MM.1S (cell line): ENCODE measurements around the gene ARL15.

ENCODE experiments used
- DNase-seq: peaks from one replicate; pipeline ENCODE4 v3.0.0-alpha.2; 2015
- H2AFZ ChIP-seq: fragments of 300-600 bp; sonication (generic); 2 replicates; pipeline ENCODE4 v1.6.0; 2016; ENCODE audit warnings: antibody characterized with exemption, low read length
- H3F3A ChIP-seq: fragments of 300-600 bp; sonication (generic); 2 replicates; pipeline ENCODE4 v1.6.1; 2016; ENCODE audit warnings: mild to moderate bottlenecking, antibody characterized with exemption, low read length, moderate library complexity, mixed read lengths; ENCODE audit not compliant: insufficient read depth
- H3K27ac ChIP-seq: fragments of 300-600 bp; sonication (generic); 2 replicates; pipeline ENCODE4 v1.5.1; 2016; ENCODE audit warnings: mild to moderate bottlenecking, low read length
- H3K27me3 ChIP-seq: fragments of 300-600 bp; sonication (generic); replicated peaks from 2 replicates; pipeline ENCODE4 v1.6.0; 2016; ENCODE audit warnings: low read length; ENCODE audit not compliant: insufficient read depth
- H3K36me3 ChIP-seq: fragments of 300-600 bp; sonication (generic); replicated peaks from 2 replicates; pipeline ENCODE4 v1.6.1; 2016; ENCODE audit warnings: mild to moderate bottlenecking, low read length, mixed read lengths; ENCODE audit not compliant: insufficient read depth
- H3K4me1 ChIP-seq: fragments of 300-600 bp; sonication (generic); 2 replicates; pipeline ENCODE4 v1.6.1; 2016; ENCODE audit warnings: low read length, mixed read lengths
- H3K4me2 ChIP-seq: fragments of 300-600 bp; sonication (generic); 2 replicates; pipeline ENCODE4 v1.6.0; 2016; ENCODE audit warnings: low read depth, low read length
- H3K4me3 ChIP-seq: fragments of 300-600 bp; sonication (generic); 2 replicates; pipeline ENCODE4 v1.5.1; 2016; ENCODE audit warnings: low read length, mixed read lengths
- H3K79me2 ChIP-seq: fragments of 300-600 bp; sonication (generic); 2 replicates; pipeline ENCODE4 v1.6.1; 2016; ENCODE audit warnings: mixed run types, low read length, mixed read lengths
- H3K9ac ChIP-seq: fragments of 300-600 bp; sonication (generic); 2 replicates; pipeline ENCODE4 v1.6.1; 2016; ENCODE audit warnings: low read length, mixed read lengths
- H3K9me2 ChIP-seq: fragments of 300-600 bp; sonication (generic); replicated peaks from 2 replicates; pipeline ENCODE4 v1.6.1; 2016; ENCODE audit warnings: mild to moderate bottlenecking, low read length, mixed read lengths; ENCODE audit not compliant: insufficient read depth
- H3K9me3 ChIP-seq: fragments of 300-600 bp; sonication (generic); replicated peaks from 2 replicates; pipeline ENCODE4 v1.6.1; 2016; ENCODE audit warnings: mild to moderate bottlenecking, low read length, mixed read lengths; ENCODE audit not compliant: insufficient read depth
- H4K20me1 ChIP-seq: fragments of 300-600 bp; sonication (generic); 2 replicates; pipeline ENCODE4 v1.6.1; 2016; ENCODE audit warnings: mild to moderate bottlenecking, low read length, moderate library complexity, mixed read lengths; ENCODE audit not compliant: insufficient read depth
- CTCF ChIP-seq: fragments of 300-600 bp; sonication (generic); IDR thresholded peaks from 2 replicates; pipeline ENCODE4 v1.5.1; 2016; ENCODE audit warnings: antibody characterized with exemption, low read length, mixed read lengths
- EZH2 ChIP-seq: fragments of 300-600 bp; sonication (generic); optimal IDR thresholded peaks from 2 replicates; pipeline ENCODE3; 2017; ENCODE audit warnings: low read depth, mild to moderate bottlenecking, antibody characterized with exemption, low read length, mixed read lengths
- EZH2phosphoT487 ChIP-seq: fragments of 300-600 bp; sonication (generic); IDR thresholded peaks from 2 replicates; pipeline ENCODE4 v1.6.1; 2018; ENCODE audit warnings: antibody characterized with exemption, low read length

ARL15 gene

GRCh38 chr5:54017580-54017979 is 292.8 kb downstream of the ARL15 start:
- Histone ChIP-seq H3K27ac (no peak overlapping the region), H3F3A (no peaks in the 10 kb centered on the region), H2AFZ (no peak overlapping the region), H3K36me3 (no peaks in the 10 kb centered on the region), H3K9me3 (no peaks in the 10 kb centered on the region), H3K27me3 (no peaks in the 10 kb centered on the region), H3K4me1 (peaks cover 8% of the 10 kb centered on the region; the same call in 1 of the 2 replicates), H3K4me3 (no peak overlapping the region), H4K20me1 (no peaks in the 10 kb centered on the region), H3K9me2 (no peaks in the 10 kb centered on the region), H3K79me2 (no peaks in the 10 kb centered on the region), H3K9ac (no peak overlapping the region), H3K4me2 (no peak overlapping the region)
- no peak for DNase-seq
- TF ChIP-seq CTCF, result no peak
- TF ChIP-seq EZH2, result no peak
- no peak for TF ChIP-seq EZH2phosphoT487

GRCh38 chr5:54013556-54014194 is 296.7 kb downstream of the ARL15 start:
- no peaks in the 10 kb centered on the region for H3K79me2 ChIP-seq
- no peak for DNase-seq
- H4K20me1 ChIP-seq, result no peaks in the 10 kb centered on the region
- H3K9me2 ChIP-seq, result no peaks in the 10 kb centered on the region
- H3K4me3 ChIP-seq, result no peak overlapping the region
- H2AFZ ChIP-seq, result no peak overlapping the region
- H3K27ac ChIP-seq, result no peak overlapping the region
- no peak overlapping the region for H3K4me2 ChIP-seq
- no peaks in the 10 kb centered on the region for H3K27me3 ChIP-seq
- no peaks in the 10 kb centered on the region for H3K36me3 ChIP-seq
- H3F3A ChIP-seq, result no peaks in the 10 kb centered on the region
- TF ChIP-seq EZH2phosphoT487 (no peak), CTCF (no peak), EZH2 (no peak)
- no peaks in the 10 kb centered on the region for H3K9me3 ChIP-seq
- H3K4me1 ChIP-seq, result no peaks in the 10 kb centered on the region
- H3K9ac ChIP-seq, result no peak overlapping the region

GRCh38 chr5:54009828-54010227 is 300.5 kb downstream of the ARL15 start:
- TF ChIP-seq EZH2phosphoT487 (no peak), EZH2 (no peak), CTCF (no peak)
- H3F3A ChIP-seq, result no peaks in the 10 kb centered on the region
- no peaks in the 10 kb centered on the region for H3K4me1 ChIP-seq
- no peaks in the 10 kb centered on the region for H3K79me2 ChIP-seq
- no peaks in the 10 kb centered on the region for H4K20me1 ChIP-seq
- H3K36me3 ChIP-seq, result no peaks in the 10 kb centered on the region
- H2AFZ ChIP-seq, result no peak overlapping the region
- no peaks in the 10 kb centered on the region for H3K9me3 ChIP-seq
- no peak overlapping the region for H3K27ac ChIP-seq
- no peaks in the 10 kb centered on the region for H3K9me2 ChIP-seq
- no peaks in the 10 kb centered on the region for H3K27me3 ChIP-seq
- no peak overlapping the region for H3K4me2 ChIP-seq
- no peak overlapping the region for H3K4me3 ChIP-seq
- no peak for DNase-seq
- no peak overlapping the region for H3K9ac ChIP-seq
